Measurements from ENCODE around the gene AXIN2. TPM values are rescaled to one million over a fixed set of nuclear protein-coding genes. Genes with fewer than 3 reads are reported as not detected.
A peak's percentile ranks its signal among the peaks of the same experiment; 100 is the strongest.

The AXIN2 gene
- total and polyA plus RNA-seq, 8 donors = 25.0 to 65.7 (median 59.5) TPM

DNA sequence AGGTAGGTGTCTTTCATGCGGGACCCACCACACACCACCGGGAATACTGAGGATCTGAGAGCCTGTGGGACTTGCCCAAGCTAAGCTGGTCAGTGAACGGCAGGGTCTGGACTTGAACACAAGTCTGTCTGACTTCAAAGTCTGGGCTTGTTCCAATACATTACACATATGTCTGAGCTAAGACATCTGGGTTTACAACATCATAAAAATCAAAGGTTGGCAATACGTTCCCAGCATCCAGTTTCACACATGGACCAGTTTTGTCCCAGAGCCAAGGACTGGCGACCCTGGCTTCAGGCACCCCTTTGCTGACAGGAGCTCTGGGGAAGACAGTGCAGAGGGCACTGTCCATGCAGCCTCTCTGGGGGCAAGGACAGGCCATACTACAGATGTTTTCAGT, 27.9 kb upstream of the AXIN2 start:
- no peak overlapping the region for H3K4me3 ChIP-seq
- ATAC-seq (no peak), DNase-seq (no peak)
- H3K27ac ChIP-seq = no peak overlapping the region
- H3K27me3 ChIP-seq = no peaks in the 10 kb centered on the region
- intact Hi-C loops (cut with DNase I) = no loop called here
- TF ChIP-seq, protein P1, sequence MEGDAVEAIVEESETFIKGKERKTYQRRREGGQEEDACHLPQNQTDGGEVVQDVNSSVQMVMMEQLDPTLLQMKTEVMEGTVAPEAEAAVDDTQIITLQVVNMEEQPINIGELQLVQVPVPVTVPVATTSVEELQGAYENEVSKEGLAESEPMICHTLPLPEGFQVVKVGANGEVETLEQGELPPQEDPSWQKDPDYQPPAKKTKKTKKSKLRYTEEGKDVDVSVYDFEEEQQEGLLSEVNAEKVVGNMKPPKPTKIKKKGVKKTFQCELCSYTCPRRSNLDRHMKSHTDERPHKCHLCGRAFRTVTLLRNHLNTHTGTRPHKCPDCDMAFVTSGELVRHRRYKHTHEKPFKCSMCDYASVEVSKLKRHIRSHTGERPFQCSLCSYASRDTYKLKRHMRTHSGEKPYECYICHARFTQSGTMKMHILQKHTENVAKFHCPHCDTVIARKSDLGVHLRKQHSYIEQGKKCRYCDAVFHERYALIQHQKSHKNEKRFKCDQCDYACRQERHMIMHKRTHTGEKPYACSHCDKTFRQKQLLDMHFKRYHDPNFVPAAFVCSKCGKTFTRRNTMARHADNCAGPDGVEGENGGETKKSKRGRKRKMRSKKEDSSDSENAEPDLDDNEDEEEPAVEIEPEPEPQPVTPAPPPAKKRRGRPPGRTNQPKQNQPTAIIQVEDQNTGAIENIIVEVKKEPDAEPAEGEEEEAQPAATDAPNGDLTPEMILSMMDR (IDR thresholded peaks at IDR 0.05) = no peak
- H3K9me3 ChIP-seq = no peaks in the 10 kb centered on the region
- H3K4me1 ChIP-seq = peaks cover 13 to 15% of the 10 kb centered on the region in 2 donors
- no peaks in the 10 kb centered on the region for H3K36me3 ChIP-seq

DNA sequence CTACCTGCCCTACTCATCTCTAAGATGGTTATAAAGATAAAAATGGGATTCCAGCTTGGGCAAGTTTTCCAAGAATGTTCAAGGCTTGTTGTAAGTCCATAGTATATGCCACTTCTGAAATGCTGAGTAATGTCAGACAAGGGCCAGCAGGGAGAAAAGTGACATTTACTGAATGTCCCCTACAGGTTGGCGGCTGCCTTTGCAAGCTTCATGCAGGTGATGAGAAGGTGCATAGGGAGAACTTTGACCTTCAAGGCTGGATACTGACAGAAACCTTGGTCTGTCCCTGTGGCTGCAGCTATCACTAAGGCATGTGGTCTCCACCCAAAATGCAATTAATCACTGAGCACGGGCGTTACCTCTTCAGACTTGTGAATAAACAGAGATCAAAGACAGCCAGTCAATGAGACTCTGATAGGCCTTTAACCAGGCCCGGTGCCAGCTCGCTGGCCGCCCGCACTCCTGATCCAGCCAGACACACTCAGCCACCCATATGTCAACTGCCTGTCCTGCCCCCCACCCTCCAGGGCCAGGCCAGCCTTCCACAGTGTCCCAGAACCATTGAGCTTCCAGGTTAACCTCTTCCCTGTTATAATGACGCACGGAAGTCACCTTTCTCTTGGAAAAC, 26.8 kb upstream of the AXIN2 start:
- Histone ChIP-seq H3K9me3 (no peaks in the 10 kb centered on the region), H3K4me3 (no peak overlapping the region), H3K27ac (no peak overlapping the region), H3K27me3 (no peaks in the 10 kb centered on the region), H3K36me3 (no peaks in the 10 kb centered on the region), H3K4me1 (peaks cover 13 to 15% of the 10 kb centered on the region in 2 donors)
- peak in 3 of 4 donors; percentile 49 to 83 (median 78) for DNase-seq
- ATAC-seq = peak; percentile 92
- intact Hi-C loops (cut with DNase I) = no loop called here
- TF ChIP-seq, protein P1 (IDR thresholded peaks at IDR 0.05) = peak in 1 of 2 donors; percentile 22

DNA sequence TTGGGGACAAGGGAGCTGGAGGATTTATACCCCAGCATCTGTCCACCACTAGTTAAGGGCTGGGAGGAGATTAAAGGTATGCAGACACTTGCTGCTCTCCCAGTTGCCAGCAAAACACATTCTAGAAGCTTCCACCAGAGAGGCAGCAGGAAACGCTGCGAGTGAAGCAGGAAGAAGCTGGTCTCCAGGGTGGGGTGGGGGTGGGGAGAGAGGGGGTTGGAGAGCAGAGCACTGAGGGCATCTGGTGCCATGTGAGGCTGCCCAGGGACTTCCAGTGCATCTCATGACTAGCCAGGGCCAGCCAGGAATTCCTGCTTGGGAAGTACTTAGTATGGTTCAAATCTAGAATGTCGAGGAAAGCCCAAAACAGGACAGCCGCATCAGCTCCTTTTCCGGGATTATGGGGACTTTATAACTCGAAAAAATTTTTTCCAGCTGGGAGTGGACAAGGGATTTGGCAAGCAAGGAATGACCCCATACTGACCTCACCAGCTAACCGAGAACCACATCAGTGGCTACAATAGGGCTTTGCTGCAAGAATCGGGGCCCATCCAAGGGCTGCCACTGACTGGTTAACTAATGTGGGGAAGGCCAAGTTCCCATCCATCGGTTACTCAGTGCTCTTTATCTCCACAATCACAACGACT, 26.2 kb upstream of the AXIN2 start:
- no peak for DNase-seq
- intact Hi-C loops (cut with DNase I) = no loop called here
- H3K4me1 ChIP-seq = peaks cover 13 to 15% of the 10 kb centered on the region in 2 donors
- H3K9me3 ChIP-seq = no peaks in the 10 kb centered on the region
- H3K27me3 ChIP-seq = no peaks in the 10 kb centered on the region
- ATAC-seq = peak; percentile 31
- H3K36me3 ChIP-seq = no peaks in the 10 kb centered on the region
- H3K27ac ChIP-seq = peak overlapping the region in 1 of 2 donors; percentile 39
- TF ChIP-seq, protein P1 (IDR thresholded peaks at IDR 0.05) = no peak
- no peak overlapping the region for H3K4me3 ChIP-seq

DNA sequence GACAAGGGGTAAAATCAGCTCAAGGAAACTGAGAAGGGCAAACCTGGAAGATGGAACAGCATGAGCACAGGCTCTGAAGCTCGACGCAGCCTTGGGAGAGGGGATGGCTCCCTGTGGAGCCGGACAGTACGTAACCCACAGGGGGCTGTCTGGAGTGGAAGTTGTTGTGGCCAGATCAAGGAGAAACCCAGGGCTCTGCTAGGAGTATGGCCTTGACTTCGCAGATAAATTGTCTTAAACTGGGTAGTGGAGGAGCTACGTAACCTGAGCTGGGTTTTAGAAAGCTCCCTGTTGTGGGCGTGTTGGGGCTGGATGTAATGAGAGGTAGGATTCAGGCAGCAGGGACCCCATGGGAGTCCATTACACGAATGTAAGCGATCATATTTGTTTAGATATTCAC, 25.5 kb upstream of the AXIN2 start:
- intact Hi-C loops (cut with DNase I) = no loop called here
- Histone ChIP-seq H3K4me3 (no peak overlapping the region), H3K27me3 (no peaks in the 10 kb centered on the region), H3K9me3 (no peaks in the 10 kb centered on the region), H3K27ac (no peak overlapping the region), H3K4me1 (peaks cover 13 to 15% of the 10 kb centered on the region in 2 donors), H3K36me3 (no peaks in the 10 kb centered on the region)
- TF ChIP-seq, protein P1 (IDR thresholded peaks at IDR 0.05) = no peak
- no peak for DNase-seq
- no peak for ATAC-seq

DNA sequence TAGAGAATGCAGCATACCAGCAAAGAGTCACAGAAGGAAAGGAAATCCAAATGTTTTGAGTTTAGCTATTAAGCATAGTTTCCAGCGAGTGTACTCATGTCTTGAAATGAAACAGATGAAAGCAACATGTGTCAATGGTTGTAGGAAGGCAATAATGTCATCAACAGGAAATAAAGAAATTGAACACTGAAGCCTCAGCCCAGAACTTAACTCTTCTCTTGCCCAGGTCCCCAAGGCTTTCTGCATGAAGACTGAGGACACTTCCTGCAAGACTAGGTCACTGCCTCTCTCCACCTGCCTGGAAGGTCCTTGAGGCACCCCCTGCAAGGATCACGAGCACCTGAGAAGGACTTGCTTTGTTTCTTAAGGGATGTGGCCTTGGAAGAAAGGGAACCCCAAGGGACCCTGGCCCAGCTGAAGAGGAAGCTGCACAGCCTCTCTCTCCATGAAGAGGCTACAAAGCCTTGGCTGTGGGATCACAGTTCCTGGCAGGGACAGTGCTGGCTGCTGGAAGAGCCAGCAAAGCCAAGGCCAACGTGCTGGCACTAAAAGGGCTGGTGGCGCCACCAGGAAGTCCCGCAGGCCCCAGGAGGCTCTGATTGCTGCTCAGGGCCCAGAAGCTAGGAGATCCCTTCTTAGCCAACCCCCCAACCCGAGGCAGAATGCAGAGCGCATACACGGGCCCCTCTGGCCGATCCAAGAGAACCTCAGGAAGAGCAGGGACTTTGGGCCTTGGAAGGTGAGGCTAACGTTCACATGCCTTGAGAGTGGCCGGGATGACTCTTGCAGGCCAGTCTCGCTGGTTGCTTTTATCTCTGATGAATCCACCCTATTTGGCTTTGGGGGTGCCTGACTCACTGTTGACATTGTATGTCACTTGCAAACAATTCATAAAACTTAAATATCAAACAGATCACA, 23.4 kb upstream of the AXIN2 start:
- Histone ChIP-seq H3K27ac (no peak overlapping the region), H3K4me3 (no peak overlapping the region), H3K36me3 (no peaks in the 10 kb centered on the region), H3K27me3 (no peaks in the 10 kb centered on the region), H3K4me1 (peaks cover 13 to 15% of the 10 kb centered on the region in 2 donors), H3K9me3 (no peaks in the 10 kb centered on the region)
- TF ChIP-seq, protein P1 (IDR thresholded peaks at IDR 0.05) = no peak
- ATAC-seq (no peak), DNase-seq (no peak)
- intact Hi-C loops (cut with DNase I) = no loop called here
